Effector memory CD8-positive, alpha-beta T cell (primary cell): ENCODE measurements around the gene CWC27.

Source experiments
- ATAC-seq: fragments of 150-1000 bp; cut with Tn5 transposase; replicated peaks from 2 replicates; pipeline ENCODE4 v1.10.0; 2021; ENCODE audit warnings: mild to moderate bottlenecking, moderate library complexity
- DNase-seq, 3 experiments: peaks; one replicate each; pipeline ENCODE4 v3.0.0; 2021
- H3K27ac Mint-ChIP-seq, 2 donors: one replicate each; pipeline ENCODE4 v1.8.0; 2022; ENCODE audit warnings: mild to moderate bottlenecking in 2 of 2, mixed read lengths in 2 of 2, moderate library complexity in 2 of 2
- H3K27me3 Mint-ChIP-seq, 2 donors: one replicate each; pipeline ENCODE4 v1.8.0; 2022; ENCODE audit warnings: mixed read lengths in 2 of 2
- H3K36me3 Mint-ChIP-seq: one replicate; pipeline ENCODE4 v1.8.0; 2022; ENCODE audit warnings: mild to moderate bottlenecking, moderate library complexity, mixed read lengths; ENCODE audit not compliant: insufficient read depth
- H3K4me1 Mint-ChIP-seq, 2 donors: one replicate each; pipeline ENCODE4 v1.8.0; 2022; ENCODE audit warnings: low read depth in 2 of 2, mixed read lengths in 2 of 2
- H3K4me3 Mint-ChIP-seq, 2 donors: one replicate each; pipeline ENCODE4 v1.8.0; 2022; ENCODE audit warnings: mild to moderate bottlenecking in 2 of 2, mixed read lengths in 2 of 2, moderate library complexity in 2 of 2
- H3K9me3 Mint-ChIP-seq, 2 donors: one replicate each; pipeline ENCODE4 v1.8.0; 2022; ENCODE audit warnings: mixed read lengths in 2 of 2

Gene CWC27

DNA sequence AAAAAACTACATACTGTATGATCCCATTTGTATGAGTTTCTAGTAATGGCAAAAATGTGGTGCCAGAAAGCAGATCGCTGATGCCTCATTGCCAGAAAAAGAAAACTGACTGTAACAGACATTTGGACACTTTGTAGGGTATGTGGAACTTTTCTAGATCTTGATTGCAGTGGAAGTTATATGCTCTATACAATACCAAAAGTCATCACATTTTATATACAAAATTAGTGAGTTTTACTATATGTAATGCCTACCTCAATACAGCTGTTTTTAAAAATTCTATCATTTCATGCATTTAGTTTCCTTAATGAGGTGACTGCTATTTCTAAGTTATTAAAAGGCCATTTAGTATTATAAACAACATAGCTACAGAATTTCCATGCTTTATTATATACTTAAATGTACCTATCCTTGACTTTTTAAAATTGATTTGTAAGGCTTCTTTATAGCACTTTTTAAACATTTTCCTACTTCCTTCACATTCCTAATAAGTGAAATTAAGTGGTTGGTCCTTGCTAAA is 199.9 kb downstream of the CWC27 start:
- DNase-seq (no peak), ATAC-seq (no peak)
- H3K4me1 Mint-ChIP-seq = peaks cover 0 to 2% of the 10 kb centered on the region in 2 donors
- H3K36me3 Mint-ChIP-seq = no peaks in the 10 kb centered on the region
- no peaks in the 10 kb centered on the region for H3K9me3 Mint-ChIP-seq
- no peaks in the 10 kb centered on the region for H3K27me3 Mint-ChIP-seq
- no peak overlapping the region for H3K27ac Mint-ChIP-seq
- no peak overlapping the region for H3K4me3 Mint-ChIP-seq

DNA sequence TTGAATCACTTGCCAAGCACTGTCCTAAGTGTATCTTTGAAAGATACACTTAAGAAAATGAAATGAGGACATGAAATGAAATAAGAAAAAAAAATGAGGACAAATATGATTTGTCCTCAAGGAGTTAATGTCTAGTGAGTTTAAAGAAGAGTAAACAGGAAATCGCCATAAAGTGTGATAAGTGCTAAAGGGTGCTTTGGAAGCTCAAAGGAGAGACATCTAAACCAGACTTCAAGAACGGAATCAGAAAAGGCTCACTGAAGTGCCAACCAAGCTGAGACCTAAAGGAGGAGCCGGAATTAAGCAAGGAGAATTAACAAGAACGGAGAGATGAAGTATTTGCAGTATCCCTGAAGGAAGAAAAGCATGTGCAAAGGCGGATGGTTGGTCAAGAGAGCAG is 200.8 kb downstream of the CWC27 start:
- H3K27me3 Mint-ChIP-seq = no peaks in the 10 kb centered on the region
- ATAC-seq = no peak
- H3K9me3 Mint-ChIP-seq = no peaks in the 10 kb centered on the region
- H3K4me3 Mint-ChIP-seq = no peak overlapping the region
- no peak overlapping the region for H3K27ac Mint-ChIP-seq
- peaks cover 0 to 2% of the 10 kb centered on the region in 2 donors for H3K4me1 Mint-ChIP-seq
- no peak for DNase-seq
- H3K36me3 Mint-ChIP-seq = no peaks in the 10 kb centered on the region

DNA sequence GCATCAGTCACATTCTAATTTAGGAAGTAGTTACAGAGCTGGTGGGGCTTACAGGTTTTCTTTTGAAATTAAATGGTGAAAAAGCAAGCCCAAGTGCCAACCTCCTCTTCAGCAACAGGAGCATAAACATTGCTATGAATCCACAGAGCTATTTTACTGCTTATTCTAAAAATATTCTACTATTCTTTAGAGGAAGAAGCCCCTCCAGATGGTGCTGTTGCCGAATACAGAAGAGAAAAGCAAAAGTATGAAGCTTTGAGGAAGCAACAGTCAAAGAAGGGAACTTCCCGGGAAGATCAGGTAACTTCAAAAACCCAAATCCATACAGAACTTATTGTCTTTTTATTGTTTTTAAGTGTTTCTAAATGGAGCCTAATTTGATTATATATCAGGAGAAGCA is 202.8 kb downstream of the CWC27 start:
- Mint-ChIP-seq H3K4me3 (no peak overlapping the region), H3K9me3 (no peaks in the 10 kb centered on the region), H3K36me3 (no peaks in the 10 kb centered on the region), H3K27me3 (no peaks in the 10 kb centered on the region), H3K27ac (no peak overlapping the region), H3K4me1 (peaks cover 0 to 2% of the 10 kb centered on the region in 2 donors)
- ATAC-seq (no peak), DNase-seq (no peak)

DNA sequence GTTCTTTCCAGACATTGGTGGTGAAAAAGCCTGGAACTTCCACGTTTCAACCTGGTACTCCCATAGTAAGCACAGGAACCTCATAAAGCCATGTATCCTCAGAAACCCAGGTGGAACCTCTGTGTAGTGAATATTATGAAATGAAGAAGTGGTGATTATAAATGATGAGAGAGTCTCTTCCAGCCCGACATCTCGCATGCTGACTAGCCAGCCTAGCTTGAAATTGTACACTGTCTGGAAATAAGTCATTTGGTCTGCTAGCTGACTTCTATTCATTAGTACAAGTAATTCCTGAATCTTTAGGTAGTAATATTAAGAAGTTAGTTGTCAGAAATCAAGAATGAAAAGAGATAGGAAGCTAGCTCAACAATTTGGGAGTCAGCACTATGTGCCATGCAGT is 203.3 kb downstream of the CWC27 start:
- peaks cover 0 to 2% of the 10 kb centered on the region in 2 donors for H3K4me1 Mint-ChIP-seq
- no peaks in the 10 kb centered on the region for H3K9me3 Mint-ChIP-seq
- H3K27ac Mint-ChIP-seq = no peak overlapping the region
- no peak for ATAC-seq
- no peaks in the 10 kb centered on the region for H3K36me3 Mint-ChIP-seq
- H3K27me3 Mint-ChIP-seq = no peaks in the 10 kb centered on the region
- no peak for DNase-seq
- no peak overlapping the region for H3K4me3 Mint-ChIP-seq

DNA sequence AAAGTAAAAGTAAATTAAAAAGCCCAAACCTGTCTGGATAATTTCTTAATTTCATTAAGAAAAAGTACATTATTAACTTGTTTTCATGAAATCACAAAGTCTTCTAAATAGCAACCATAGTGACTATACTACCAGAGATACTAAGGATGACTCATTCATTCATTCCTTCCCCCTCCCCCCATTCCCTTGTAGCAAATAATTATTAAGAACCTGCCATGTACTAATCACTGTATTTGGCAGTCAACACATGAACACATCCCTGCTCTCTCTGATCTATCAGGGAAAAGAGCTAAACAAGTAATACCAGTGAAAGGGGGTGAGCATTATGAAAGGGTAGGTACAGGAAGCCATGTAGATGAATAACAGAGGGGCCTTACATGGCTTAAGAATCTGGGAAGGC is 203.9 kb downstream of the CWC27 start:
- H3K27me3 Mint-ChIP-seq = no peaks in the 10 kb centered on the region
- DNase-seq (no peak), ATAC-seq (no peak)
- H3K4me3 Mint-ChIP-seq = no peak overlapping the region
- H3K27ac Mint-ChIP-seq = no peak overlapping the region
- H3K4me1 Mint-ChIP-seq = peaks cover 0 to 2% of the 10 kb centered on the region in 2 donors
- H3K36me3 Mint-ChIP-seq = peaks cover 3% of the 10 kb centered on the region
- H3K9me3 Mint-ChIP-seq = no peaks in the 10 kb centered on the region

DNA sequence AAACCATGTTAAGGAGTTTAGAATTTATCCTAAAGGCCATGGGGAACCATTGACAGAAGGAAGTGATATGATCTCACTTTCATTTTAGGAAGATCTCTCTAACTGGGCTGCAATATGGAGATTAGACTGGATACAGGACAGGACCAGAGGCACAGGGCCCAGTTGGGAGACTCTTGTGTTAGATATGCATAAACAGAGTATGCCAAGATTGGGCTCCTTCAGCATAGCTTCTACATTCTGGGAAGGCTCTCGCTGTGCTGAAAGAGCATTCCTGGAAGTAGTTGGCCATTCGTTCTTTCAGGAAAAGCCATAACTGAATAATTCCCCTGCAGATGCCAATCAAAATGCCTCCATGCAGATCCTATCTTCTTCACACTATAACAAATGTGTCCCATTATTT is 204.5 kb downstream of the CWC27 start:
- no peaks in the 10 kb centered on the region for H3K9me3 Mint-ChIP-seq
- no peak overlapping the region for H3K27ac Mint-ChIP-seq
- DNase-seq (no peak), ATAC-seq (no peak)
- H3K4me3 Mint-ChIP-seq = no peak overlapping the region
- peaks cover 0 to 2% of the 10 kb centered on the region in 2 donors for H3K4me1 Mint-ChIP-seq
- H3K27me3 Mint-ChIP-seq = no peaks in the 10 kb centered on the region
- peaks cover 3% of the 10 kb centered on the region for H3K36me3 Mint-ChIP-seq

DNA sequence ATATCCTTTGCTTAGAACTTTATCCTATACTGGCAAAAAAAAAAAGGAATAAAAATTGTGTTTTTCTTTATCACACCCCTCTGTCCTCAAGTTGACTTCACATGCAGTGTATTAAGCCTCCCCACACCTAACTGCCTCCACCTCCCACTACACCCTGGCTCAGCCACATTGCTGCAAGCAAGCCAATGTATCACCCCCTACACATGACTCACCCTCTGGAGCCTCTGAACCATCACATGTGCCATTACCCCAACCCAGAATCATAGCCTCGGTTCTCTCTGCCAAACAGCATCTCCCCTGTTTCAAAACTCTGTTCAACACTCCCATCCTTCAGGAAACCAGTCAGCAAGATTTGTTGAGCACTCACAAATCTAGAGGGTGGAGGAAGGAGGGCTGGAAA is 209.0 kb downstream of the CWC27 start:
- Mint-ChIP-seq H3K4me3 (no peak overlapping the region), H3K4me1 (no peaks in the 10 kb centered on the region), H3K9me3 (no peaks in the 10 kb centered on the region), H3K36me3 (peaks cover 3% of the 10 kb centered on the region), H3K27me3 (no peaks in the 10 kb centered on the region), H3K27ac (peak overlapping the region in 1 of 2 donors; percentile 13)
- DNase-seq (no peak), ATAC-seq (no peak)

DNA sequence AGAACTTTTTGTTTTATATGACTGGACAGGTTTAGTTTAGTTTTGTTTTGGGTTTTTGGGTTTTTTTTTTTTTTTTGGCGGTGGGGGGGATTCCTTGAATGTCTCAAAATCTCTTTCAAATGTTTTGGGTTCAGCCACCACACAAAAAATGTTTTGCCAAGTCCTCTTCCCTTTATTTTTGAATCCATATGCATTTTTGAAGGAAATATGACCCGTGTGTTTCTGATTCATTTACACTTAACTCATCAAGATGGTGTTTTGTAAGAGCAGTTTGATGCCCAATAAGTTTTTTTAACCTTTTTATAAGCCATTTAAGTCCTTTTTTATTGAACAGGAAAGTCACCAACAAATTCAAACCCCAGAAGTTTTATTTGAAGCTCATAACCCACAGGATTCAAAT is 209.8 kb downstream of the CWC27 start:
- Mint-ChIP-seq H3K36me3 (peaks cover 3% of the 10 kb centered on the region), H3K4me3 (no peak overlapping the region), H3K27ac (no peak overlapping the region), H3K4me1 (no peaks in the 10 kb centered on the region), H3K9me3 (no peaks in the 10 kb centered on the region), H3K27me3 (no peaks in the 10 kb centered on the region)
- DNase-seq (no peak), ATAC-seq (no peak)

DNA sequence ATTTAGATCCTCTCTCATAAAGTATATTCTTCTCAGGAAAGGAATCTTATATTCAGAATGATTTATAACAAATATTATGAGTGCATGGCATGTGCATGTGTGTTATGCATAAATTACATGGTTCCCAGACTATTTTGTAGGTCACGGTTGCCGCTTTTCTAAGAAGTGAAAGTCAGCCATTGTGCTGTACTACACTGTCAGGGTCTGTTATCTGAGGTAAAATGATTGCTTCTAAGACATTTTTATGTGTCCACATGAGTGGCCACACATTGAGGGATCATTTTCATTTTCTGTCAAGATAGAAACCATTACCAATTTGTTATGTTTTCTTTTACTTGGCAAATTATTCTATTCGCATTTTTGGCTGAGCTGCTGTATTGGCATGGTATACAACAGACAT is 210.8 kb downstream of the CWC27 start:
- Mint-ChIP-seq H3K4me3 (no peak overlapping the region), H3K27ac (no peak overlapping the region), H3K27me3 (no peaks in the 10 kb centered on the region), H3K36me3 (peaks cover 3% of the 10 kb centered on the region), H3K4me1 (no peaks in the 10 kb centered on the region), H3K9me3 (no peaks in the 10 kb centered on the region)
- DNase-seq (no peak), ATAC-seq (no peak)

DNA sequence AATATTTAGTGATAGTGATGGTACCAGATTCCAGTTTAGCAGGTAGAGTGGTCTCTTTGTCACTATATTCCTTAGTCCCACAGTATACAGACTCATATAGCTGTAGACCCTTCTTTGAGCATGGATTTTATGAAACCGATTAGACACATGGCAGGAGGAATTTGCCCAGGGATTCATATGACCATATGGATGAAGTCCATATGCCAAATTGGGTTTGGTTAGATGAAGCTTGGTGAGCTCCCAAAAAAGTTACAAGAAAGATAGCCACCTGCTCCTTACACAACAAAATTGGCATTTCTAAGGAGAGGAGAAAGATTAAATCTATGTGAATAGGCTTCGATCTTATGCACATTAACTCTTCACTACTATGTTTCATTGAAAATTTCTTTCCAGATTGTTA is 211.4 kb downstream of the CWC27 start:
- no peaks in the 10 kb centered on the region for H3K9me3 Mint-ChIP-seq
- H3K36me3 Mint-ChIP-seq = peaks cover 3% of the 10 kb centered on the region
- no peak for DNase-seq
- H3K4me1 Mint-ChIP-seq = no peaks in the 10 kb centered on the region
- no peak overlapping the region for H3K4me3 Mint-ChIP-seq
- no peak overlapping the region for H3K27ac Mint-ChIP-seq
- ATAC-seq = no peak
- no peaks in the 10 kb centered on the region for H3K27me3 Mint-ChIP-seq

DNA sequence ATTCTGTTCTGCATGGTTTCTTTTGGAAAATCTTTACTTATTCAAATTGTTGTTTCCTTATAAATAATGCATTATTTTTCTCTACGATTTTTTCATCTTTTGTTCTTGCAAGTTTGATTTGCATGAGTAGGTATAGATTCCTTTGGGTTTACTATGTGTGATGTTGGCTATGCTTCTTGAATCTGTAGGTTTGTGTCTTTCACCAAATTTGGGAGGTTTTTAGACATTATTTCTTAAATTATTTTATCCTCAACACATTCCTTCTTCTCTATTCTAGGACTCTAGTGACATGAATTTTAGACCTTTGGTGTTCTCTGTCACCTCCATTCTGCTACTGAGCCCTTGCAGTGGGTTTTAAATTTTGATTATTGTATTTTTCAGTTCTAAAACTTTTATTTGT is 219.0 kb downstream of the CWC27 start:
- DNase-seq (no peak), ATAC-seq (no peak)
- no peaks in the 10 kb centered on the region for H3K27me3 Mint-ChIP-seq
- H3K4me1 Mint-ChIP-seq = peaks cover 0 to 4% of the 10 kb centered on the region in 2 donors
- no peaks in the 10 kb centered on the region for H3K9me3 Mint-ChIP-seq
- H3K4me3 Mint-ChIP-seq = no peak overlapping the region
- H3K36me3 Mint-ChIP-seq = no peaks in the 10 kb centered on the region
- no peak overlapping the region for H3K27ac Mint-ChIP-seq

DNA sequence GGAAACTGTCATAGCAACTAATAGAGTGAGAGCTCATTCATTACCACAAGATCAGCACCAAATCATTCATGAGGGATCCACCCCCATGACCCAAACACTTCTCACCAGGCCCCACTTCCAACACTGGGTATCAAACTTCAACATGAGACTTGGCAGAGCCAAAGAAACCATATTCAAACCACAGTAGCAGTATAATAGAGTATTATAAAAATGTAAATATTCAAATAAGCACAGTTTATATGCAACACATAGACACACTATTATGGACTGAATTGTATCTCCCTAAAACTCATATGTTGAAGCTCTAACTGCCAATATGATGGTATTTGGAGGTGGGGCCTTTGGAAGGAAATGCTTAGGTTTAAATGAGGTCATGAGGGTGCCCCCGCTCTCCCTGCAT is 240.5 kb downstream of the CWC27 start:
- H3K4me1 Mint-ChIP-seq = no peaks in the 10 kb centered on the region
- H3K9me3 Mint-ChIP-seq = no peaks in the 10 kb centered on the region
- DNase-seq (no peak), ATAC-seq (no peak)
- no peaks in the 10 kb centered on the region for H3K27me3 Mint-ChIP-seq
- H3K4me3 Mint-ChIP-seq = no peak overlapping the region
- peak overlapping the region in 1 of 2 donors; percentile 59 for H3K27ac Mint-ChIP-seq
- peaks cover 3% of the 10 kb centered on the region for H3K36me3 Mint-ChIP-seq

DNA sequence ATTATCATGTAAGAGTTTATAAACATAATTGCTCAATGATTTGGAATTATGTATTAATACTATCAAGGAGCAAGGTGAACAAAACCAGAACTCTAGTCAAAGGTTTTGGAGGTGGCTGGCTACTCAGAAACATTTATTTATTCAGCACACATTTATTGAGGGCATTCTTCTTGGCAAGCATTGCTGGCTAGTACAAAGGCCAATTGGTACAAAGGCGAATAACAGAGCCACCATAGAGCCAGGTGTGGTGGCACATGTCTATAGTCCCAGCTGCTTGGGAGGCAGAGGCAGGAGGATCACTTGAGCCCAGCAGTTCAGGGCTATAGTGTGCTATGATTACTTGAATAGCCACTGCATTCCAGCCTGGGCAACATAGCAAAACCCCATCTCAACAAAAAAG is 242.1 kb downstream of the CWC27 start:
- Mint-ChIP-seq H3K36me3 (peaks cover 3% of the 10 kb centered on the region), H3K27ac (no peak overlapping the region), H3K4me3 (no peak overlapping the region), H3K4me1 (no peaks in the 10 kb centered on the region), H3K27me3 (no peaks in the 10 kb centered on the region), H3K9me3 (no peaks in the 10 kb centered on the region)
- DNase-seq (no peak), ATAC-seq (no peak)

DNA sequence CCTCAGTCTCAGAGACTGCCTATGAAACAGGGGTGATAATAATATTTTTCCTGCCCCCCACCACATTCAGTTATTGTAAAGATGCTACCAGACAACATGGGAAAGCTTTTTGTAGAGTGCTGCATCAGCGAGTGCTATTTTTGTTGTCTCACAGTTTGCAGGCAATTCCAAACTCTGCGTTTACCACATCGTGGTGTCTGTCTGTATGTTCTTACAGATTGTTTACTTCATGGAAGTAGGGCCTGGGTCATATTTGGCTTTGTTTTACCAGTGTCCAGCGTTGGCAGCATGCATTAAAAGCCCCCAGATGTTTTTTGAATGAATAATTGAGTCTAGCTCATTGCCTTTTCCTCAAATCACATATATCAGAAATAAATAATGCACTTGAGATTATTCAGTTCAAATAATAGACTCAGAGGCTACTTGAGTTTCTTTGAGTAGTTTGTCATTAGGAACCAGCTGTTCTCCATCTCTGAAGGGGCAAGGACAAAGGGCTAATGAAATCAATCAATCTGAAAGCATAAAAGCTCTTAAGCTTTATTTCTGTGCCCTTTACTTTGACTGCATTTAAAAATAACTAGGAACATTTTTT is 243.7 kb downstream of the CWC27 start:
- Mint-ChIP-seq H3K27ac (no peak overlapping the region), H3K36me3 (no peaks in the 10 kb centered on the region), H3K9me3 (no peaks in the 10 kb centered on the region), H3K4me3 (no peak overlapping the region), H3K27me3 (no peaks in the 10 kb centered on the region), H3K4me1 (no peaks in the 10 kb centered on the region)
- ATAC-seq (no peak), DNase-seq (no peak)

DNA sequence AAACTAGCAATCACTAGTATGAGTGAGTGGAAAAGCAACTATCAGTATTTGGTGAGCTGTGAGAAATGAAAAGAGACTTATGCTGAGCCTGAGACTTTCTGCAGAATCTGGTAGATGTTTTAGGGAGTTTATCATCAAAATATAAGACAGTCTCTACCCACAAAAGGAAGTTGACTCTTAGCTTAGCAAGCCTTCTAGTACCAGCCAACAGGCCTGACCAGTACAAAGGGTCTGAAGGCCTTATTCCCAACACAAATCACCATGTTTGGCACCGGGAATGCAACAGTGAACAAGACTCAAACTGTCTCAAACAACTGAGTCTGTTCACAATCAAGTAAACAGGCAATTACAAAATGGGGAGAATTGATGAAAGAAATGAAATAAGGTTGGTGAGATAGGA is 244.4 kb downstream of the CWC27 start:
- Mint-ChIP-seq H3K27me3 (no peaks in the 10 kb centered on the region), H3K27ac (no peak overlapping the region), H3K4me1 (no peaks in the 10 kb centered on the region), H3K36me3 (no peaks in the 10 kb centered on the region), H3K9me3 (no peaks in the 10 kb centered on the region), H3K4me3 (no peak overlapping the region)
- ATAC-seq = no peak
- DNase-seq = no peak
